Stimulated activated memory B cell treated with anti-CD40 and anti-IgM and Interleukin-4, amounts not matched to agents 10 μg/mL and 1 μg/mL and 100 μg/mL, for 72 hours (primary cell): ENCODE results near the gene ZNF598.

Source experiments
- ATAC-seq: fragments of 150-1000 bp; cut with Tn5 transposase; 2 replicates; pipeline ENCODE4 v1.10.0; 2021
- H3K27ac Mint-ChIP-seq: one replicate; pipeline ENCODE4 v1.8.0; 2022; ENCODE audit warnings: mild to moderate bottlenecking, mixed read lengths
- H3K27me3 Mint-ChIP-seq: one replicate; pipeline ENCODE4 v1.8.0; 2022; ENCODE audit warnings: mixed read lengths
- H3K36me3 Mint-ChIP-seq: one replicate; pipeline ENCODE4 v1.8.0; 2022; ENCODE audit warnings: mixed read lengths
- H3K4me1 Mint-ChIP-seq: one replicate; pipeline ENCODE4 v1.8.0; 2022; ENCODE audit warnings: mixed read lengths
- H3K4me3 Mint-ChIP-seq: one replicate; pipeline ENCODE4 v1.8.0; 2022; ENCODE audit warnings: mild to moderate bottlenecking, moderate library complexity, mixed read lengths
- H3K9me3 Mint-ChIP-seq: one replicate; pipeline ENCODE4 v1.8.0; 2022; ENCODE audit warnings: mixed read lengths

The ZNF598 gene

DNA sequence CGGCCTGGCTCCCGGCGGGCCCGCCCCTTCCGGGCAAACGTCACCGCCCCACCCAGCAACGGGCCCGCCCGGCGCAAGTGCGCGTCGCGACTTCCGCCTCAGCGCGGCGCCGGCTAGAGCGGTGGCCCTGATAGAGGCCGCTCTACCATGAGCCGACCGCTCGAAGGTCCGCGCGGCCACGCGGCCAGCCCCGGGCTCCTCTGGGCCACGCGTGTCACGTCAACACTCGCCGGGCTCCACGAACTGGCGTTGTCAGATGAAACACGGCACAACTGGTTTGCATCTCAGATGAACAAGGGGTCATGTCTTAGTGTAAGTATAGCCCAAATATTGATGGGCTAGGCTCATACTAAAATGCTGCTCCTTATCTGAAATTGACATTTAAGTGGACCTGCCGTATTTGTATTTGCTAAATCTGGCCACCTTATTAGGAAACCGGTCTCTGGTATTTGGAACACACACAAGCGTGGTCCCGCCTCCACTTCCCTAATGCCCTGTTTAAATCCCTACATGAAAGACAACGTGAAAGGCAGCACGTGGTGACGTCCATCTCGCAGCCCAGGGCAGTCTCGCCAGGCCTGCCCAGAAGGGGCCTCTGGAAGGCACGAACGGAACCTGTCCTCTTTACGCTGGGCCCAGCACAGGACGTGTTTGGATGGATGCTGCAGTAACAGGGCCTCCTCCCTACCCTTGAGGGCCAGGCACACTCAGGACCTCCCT is at the start of gene ZNF598:
Gene ZNF598, minus strand, starts transcription at position 31 of the 720 bp plus-strand sequence.
- Mint-ChIP-seq H3K9me3 (no peaks in the 10 kb centered on the region), H3K36me3 (peaks cover 32% of the 10 kb centered on the region), H3K4me1 (peaks cover 48% of the 10 kb centered on the region), H3K27me3 (no peaks in the 10 kb centered on the region), H3K27ac (peak within 1 kb of the TSS; percentile 93), H3K4me3 (peak within 1 kb of the TSS; percentile 90)
- peak; percentile 98 for ATAC-seq

DNA sequence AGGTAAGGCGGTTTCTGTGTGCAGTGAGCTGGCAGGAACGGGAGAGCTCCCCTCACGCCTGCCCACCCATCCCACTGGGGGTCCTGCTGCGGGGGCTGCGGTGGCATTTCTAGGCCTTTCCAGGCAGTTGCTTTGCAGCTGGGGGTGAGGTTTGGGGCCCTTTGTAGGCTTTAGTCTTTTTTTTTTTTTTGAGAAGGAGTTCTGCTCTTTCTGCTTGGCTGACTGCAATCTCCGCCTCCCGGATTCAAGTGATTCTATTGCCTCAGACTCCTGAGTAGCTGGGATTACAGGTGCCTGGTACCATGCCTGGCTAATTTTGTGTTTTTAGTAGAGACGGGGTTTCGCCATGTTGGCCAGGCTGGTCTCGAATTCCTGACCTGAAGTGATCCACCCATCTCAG is 49.3 kb upstream of the ZNF598 start:
- no peak overlapping the region for H3K27ac Mint-ChIP-seq
- peaks cover 46% of the 10 kb centered on the region for H3K36me3 Mint-ChIP-seq
- H3K27me3 Mint-ChIP-seq: no peaks in the 10 kb centered on the region
- H3K4me3 Mint-ChIP-seq: no peak overlapping the region
- no peaks in the 10 kb centered on the region for H3K4me1 Mint-ChIP-seq
- H3K9me3 Mint-ChIP-seq: no peaks in the 10 kb centered on the region
- ATAC-seq: no peak

DNA sequence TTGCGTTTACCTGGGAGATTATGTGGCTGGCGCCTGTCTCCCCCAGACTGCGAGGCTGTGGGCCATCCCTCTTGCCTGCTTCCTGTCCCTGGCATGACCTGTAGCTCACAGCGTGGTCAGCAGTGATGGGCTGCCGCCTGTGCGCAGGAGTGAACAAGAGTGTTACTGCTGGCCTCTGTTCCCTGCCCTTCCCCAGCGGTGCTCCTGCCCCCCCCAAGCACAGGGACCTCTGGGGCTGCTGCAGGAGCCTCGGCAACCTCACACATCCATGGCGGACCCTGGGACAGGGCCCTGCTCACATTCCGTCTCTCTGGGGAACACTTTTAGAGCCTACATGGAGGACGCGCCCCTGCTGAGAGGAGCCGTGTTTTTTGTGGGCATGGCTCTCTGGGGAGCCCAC is 48.8 kb upstream of the ZNF598 start:
- no peaks in the 10 kb centered on the region for H3K27me3 Mint-ChIP-seq
- no peak overlapping the region for H3K4me3 Mint-ChIP-seq
- H3K27ac Mint-ChIP-seq: no peak overlapping the region
- peaks cover 46% of the 10 kb centered on the region for H3K36me3 Mint-ChIP-seq
- H3K9me3 Mint-ChIP-seq: no peaks in the 10 kb centered on the region
- no peaks in the 10 kb centered on the region for H3K4me1 Mint-ChIP-seq
- ATAC-seq: no peak

DNA sequence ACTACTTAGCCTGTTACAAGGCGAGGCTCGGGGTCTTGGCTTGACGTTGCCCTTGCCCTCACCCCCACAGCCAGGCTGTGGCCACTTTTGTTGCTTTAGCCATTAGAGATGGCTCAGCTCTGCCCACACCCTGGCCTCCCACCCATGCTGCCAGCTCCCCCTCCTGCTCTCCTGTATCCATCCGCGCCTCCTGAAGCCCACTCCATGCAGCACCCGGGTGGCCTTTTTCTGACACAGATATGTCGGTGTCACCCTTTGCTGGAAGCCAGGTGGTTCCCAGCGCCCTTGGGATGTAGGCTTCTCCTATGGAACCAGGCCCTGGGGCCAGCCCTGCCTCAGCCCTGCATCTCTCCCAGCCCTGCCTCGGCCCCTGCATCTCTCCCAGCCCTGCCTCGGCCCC is 47.8 kb upstream of the ZNF598 start:
- peaks cover 47% of the 10 kb centered on the region for H3K36me3 Mint-ChIP-seq
- no peaks in the 10 kb centered on the region for H3K27me3 Mint-ChIP-seq
- no peaks in the 10 kb centered on the region for H3K9me3 Mint-ChIP-seq
- no peak overlapping the region for H3K4me3 Mint-ChIP-seq
- no peaks in the 10 kb centered on the region for H3K4me1 Mint-ChIP-seq
- no peak for ATAC-seq
- H3K27ac Mint-ChIP-seq: no peak overlapping the region

DNA sequence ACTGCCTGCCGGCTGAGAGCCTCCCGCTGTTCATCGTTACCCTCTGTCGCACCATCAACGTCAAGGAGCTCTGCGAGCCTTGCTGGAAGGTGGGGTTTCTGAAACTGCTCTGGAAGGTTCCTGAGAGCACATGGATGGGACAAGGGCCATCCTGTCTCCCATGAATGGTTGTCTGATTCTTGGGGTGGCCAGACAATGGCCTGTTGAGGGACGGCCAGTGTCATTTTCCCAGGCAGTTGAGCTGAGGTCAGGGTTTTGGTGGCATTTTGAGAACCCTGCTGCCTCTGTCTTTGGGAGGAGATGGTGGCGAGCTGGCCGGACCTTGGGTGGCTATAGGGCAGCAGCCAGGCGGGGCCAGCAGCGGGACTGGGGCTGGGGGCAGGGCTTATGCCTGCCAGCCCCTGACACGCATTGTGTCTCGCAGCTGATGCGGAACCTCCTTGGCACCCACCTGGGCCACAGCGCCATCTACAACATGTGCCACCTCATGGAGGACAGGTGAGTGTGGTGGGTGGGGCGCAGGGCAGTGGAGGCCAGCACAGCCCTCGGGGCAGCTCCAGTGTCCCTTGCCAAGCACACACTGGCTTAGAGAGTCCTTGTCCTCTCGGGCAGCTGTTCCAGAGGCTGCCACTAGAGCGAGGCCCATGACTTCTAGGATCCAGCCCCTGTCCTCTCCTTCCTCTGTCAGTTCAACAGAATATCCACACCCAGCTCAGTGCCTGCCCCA is 47.2 kb upstream of the ZNF598 start:
- no peaks in the 10 kb centered on the region for H3K27me3 Mint-ChIP-seq
- H3K4me1 Mint-ChIP-seq: no peaks in the 10 kb centered on the region
- no peak overlapping the region for H3K27ac Mint-ChIP-seq
- no peaks in the 10 kb centered on the region for H3K9me3 Mint-ChIP-seq
- no peak overlapping the region for H3K4me3 Mint-ChIP-seq
- no peak for ATAC-seq
- peaks cover 53% of the 10 kb centered on the region for H3K36me3 Mint-ChIP-seq

DNA sequence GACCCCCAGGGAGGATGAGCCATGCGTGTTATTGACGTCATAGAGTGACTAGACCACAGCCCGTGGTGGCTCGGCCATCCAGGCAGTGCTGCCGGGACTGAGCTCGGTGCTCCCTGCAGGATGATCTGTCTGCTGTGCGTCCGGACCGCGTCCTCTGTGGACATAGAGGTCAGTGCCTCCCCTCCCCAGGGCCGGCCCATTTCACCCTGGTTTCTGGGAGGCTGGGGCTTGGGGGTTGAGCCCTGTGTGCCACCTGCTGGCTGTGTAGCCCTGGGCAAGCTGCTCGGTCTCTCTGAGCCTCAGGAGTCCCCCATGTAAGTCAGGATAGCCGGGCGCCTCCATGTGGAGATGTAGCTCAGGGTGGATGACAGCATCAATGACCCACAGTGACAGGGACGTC is 46.5 kb upstream of the ZNF598 start:
- no peaks in the 10 kb centered on the region for H3K27me3 Mint-ChIP-seq
- H3K4me3 Mint-ChIP-seq: no peak overlapping the region
- no peaks in the 10 kb centered on the region for H3K4me1 Mint-ChIP-seq
- ATAC-seq: no peak
- peaks cover 56% of the 10 kb centered on the region for H3K36me3 Mint-ChIP-seq
- no peaks in the 10 kb centered on the region for H3K9me3 Mint-ChIP-seq
- H3K27ac Mint-ChIP-seq: no peak overlapping the region

DNA sequence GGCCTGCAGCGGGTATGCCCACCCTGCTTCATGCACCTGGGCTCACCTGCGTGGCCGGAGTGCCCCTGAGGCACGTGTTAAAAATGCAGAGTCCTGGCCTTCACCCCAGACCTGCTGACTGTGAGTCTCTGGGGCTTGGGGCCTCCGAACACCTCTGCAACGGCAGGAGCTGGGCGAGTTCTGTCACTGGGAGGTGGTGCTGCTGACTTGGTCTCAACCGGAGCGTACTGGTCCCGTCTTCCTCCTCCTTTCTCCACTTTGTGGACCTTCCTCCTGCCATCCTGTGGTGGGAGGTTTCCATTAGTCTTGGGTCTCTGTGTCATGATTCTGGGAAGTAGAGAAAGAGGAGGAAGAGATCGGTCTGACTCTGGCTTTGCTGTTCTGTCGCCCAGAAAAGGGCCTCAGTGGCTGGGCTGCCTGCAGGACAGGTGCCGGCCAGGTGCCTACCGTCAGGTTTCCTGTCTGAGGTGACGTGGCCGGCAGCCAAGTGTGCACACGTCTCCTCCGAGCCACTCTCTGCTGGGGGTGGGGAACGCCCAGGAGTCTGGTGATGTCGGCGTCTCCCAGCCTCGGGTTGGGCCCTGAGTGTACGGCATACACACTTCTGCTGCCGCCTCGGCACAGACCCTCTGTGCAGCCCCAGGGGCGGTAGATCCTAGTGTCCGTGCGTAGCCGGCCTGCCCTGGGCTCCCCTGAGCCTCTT is 45.1 kb upstream of the ZNF598 start:
- Mint-ChIP-seq H3K27me3 (no peaks in the 10 kb centered on the region), H3K36me3 (peaks cover 45% of the 10 kb centered on the region), H3K4me1 (no peaks in the 10 kb centered on the region), H3K9me3 (no peaks in the 10 kb centered on the region), H3K27ac (no peak overlapping the region), H3K4me3 (no peak overlapping the region)
- no peak for ATAC-seq

DNA sequence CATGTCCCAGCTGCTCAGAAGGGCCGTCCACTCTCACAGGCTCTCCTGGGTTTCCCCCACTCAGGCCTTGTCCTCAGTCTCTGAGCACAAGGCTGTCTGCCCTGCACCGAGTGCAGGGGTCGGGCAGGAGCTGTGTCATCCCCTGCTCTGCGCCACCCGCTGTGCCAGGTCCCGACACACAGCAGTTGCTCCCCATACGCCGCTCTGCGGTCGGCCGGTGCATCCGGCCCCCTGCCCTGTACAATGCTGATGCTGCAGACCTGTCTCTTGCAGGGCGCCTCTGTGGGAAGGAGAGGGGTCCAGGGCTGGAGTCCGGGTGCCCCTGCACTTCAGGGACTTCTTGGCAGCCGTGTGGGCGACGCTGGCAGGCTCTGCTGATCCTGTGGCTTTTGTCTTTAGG is 44.3 kb upstream of the ZNF598 start:
- Mint-ChIP-seq H3K9me3 (no peaks in the 10 kb centered on the region), H3K4me1 (peaks cover 4% of the 10 kb centered on the region), H3K36me3 (peaks cover 45% of the 10 kb centered on the region), H3K4me3 (no peak overlapping the region), H3K27ac (no peak overlapping the region), H3K27me3 (no peaks in the 10 kb centered on the region)
- no peak for ATAC-seq

DNA sequence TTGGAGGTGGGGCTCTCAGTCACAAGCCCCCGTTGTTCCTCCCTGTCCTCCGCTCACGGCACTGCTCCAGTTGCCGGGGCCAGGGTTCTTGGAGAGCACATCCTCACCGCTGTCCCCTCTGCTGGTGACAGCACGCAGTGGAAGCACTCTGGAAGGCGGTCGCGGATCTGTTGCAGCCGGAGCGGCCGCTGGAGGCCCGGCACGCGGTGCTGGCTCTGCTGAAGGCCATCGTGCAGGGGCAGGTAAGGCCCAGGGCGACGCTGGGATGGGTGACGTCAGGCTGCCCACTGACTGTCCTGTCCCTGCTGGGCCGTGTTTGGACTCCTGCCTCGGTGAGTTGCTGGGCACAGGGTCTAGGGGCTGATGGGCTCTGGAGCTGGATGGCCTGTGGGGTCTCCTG is 43.6 kb upstream of the ZNF598 start:
- H3K4me1 Mint-ChIP-seq: peaks cover 11% of the 10 kb centered on the region
- H3K27ac Mint-ChIP-seq: no peak overlapping the region
- H3K36me3 Mint-ChIP-seq: peaks cover 39% of the 10 kb centered on the region
- no peaks in the 10 kb centered on the region for H3K27me3 Mint-ChIP-seq
- H3K4me3 Mint-ChIP-seq: no peak overlapping the region
- H3K9me3 Mint-ChIP-seq: no peaks in the 10 kb centered on the region
- ATAC-seq: no peak

DNA sequence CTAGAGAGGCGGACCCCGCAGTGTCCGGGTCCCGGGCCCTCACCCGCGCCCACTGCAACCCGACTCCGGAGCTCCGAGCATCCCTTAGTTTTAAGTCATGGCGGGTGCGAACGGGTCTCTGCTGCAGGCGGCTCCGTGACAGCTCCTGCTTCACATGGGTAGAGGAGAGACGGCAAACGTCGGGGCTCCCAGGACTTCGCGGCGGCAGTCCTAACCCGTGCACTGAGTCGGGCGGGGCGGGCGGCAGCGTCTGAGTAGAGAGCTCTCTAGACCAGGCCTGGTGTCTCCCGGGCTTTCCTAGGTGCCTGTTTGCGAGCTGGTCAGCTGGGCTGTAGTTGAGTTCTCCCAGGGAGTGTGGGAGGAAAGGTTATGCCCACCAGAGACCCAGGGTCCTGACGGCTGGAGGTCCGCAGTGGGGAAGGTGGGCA is 38.5 kb upstream of the ZNF598 start:
- ATAC-seq: peak; percentile 1
- Mint-ChIP-seq H3K4me3 (peak overlapping the region; percentile 89), H3K4me1 (peaks cover 37% of the 10 kb centered on the region), H3K9me3 (no peaks in the 10 kb centered on the region), H3K27ac (peak overlapping the region; percentile 75), H3K27me3 (no peaks in the 10 kb centered on the region), H3K36me3 (peaks cover 18% of the 10 kb centered on the region)

DNA sequence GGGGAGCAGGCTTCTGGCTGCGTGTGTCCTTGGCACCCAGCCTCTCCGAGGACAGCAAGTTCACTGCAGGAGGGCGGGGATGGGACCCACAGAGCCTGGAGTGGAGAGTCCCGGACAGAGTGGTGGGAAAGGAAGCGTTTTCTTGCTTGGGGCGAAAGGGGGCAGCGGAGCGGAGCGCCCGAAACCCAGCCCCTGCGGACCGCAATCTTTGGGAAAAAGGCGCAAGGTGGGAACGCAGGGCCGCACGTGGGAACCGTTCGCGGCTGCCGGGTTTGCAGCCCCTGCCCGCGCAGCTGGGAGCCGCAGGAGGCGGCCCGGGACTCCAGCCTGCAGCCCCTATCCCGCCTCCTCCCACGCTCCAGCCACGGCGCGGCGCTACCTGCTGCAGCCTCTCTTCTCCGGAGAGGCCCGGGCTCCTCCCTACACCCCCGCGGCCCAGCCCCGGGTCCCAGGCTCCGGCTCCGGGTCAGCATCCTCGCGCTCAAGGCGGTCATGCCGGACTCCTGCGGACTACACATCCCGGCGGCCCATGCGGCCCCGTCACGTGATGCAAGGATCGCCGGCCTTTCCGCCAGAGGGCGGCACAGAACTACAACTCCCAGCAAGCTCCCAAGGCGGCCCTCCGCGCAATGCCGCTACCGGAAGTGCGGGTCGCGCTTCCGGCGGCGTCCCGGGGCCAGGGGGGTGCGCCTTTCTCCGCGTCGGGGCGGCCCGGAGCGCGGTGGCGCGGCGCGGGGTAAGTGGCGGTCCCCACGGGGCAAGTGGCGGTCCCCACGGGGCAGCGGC is 37.9 kb upstream of the ZNF598 start, which contains the start of the genes NTHL1 and TSC2:
Gene NTHL1, minus strand, starts transcription at position 505 of the 786 bp plus-strand sequence. Its CDS starts 11 bp downstream, at position 494.
Gene TSC2, plus strand, starts transcription at position 656 of the 786 bp plus-strand sequence. CDS start 631 bp downstream, outside the sequence.
- peak within 1 kb of the TSS; percentile 75 for H3K27ac Mint-ChIP-seq
- H3K36me3 Mint-ChIP-seq: peaks cover 18% of the 10 kb centered on the region
- peak; percentile 99 for ATAC-seq
- H3K4me1 Mint-ChIP-seq: peaks cover 40% of the 10 kb centered on the region
- H3K9me3 Mint-ChIP-seq: no peaks in the 10 kb centered on the region
- peak within 1 kb of the TSS; percentile 89 for H3K4me3 Mint-ChIP-seq
- H3K27me3 Mint-ChIP-seq: no peaks in the 10 kb centered on the region

DNA sequence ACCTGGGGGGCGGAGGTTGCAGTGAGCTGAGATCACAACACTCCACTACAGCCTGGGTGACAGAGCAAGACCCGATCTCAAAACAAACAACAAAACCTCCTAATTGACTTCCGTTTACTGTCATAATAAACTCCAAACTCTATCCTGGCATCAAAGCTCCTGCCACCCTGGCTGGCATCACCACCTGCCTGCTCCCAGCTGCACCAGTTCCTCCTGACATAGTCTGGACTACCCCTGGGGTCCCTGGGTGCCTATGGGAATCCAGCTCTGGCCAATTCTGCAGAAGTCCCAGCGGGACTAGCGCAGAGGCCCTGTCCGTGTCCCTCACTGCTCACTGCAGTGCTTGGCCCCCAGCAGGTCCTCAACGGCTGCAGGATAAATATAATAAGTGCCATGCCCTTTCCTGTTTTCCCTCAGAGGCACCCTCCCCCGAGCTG is 37.3 kb upstream of the ZNF598 start:
- H3K36me3 Mint-ChIP-seq: peaks cover 12% of the 10 kb centered on the region
- H3K4me3 Mint-ChIP-seq: peak overlapping the region; percentile 89
- H3K27ac Mint-ChIP-seq: peak overlapping the region; percentile 75
- H3K4me1 Mint-ChIP-seq: peaks cover 40% of the 10 kb centered on the region
- no peak for ATAC-seq
- no peaks in the 10 kb centered on the region for H3K27me3 Mint-ChIP-seq
- H3K9me3 Mint-ChIP-seq: no peaks in the 10 kb centered on the region

DNA sequence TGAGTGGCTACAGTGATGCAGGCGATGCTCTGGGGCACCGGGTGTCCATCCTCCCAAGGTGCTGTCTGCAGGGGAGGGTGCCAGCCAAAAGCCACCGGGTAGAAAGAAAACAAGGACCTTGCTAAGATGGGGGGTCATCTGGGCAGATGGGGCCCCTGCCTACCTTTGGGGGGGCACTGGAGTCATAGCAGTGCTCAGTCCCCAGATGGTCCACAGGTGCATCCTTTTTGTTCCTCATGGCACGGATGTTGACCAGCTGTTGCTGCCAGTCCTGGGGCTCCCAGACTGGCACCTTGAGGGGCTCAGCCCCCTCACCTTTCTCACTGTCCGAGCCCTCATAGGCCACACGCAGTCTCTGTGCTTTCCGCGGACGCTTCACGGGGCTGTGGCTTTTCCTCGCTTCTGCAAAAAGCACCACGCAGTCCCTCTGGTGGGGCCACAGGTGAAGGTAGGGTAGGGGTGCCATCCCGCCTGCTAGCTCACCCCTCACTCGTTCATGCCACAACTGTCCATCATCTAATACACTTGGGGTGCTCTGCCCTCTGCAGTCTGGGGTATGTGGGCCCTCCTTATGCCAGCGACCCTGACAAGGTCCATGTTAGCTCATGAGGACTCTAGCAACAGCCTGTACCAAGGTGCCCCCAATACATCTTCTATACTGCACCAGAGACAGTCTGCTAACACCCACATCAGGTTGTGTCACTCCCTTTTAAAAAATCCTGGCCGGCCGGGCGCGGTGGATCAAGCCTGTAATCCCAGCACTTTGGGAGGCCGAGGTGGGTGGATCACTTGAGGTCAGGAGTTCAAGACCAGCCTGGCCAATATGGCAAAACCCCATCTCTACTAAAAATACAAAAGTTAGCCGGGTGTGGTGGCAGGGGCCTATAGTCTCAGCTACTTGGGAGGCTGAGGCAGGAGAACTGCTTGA is 36.6 kb upstream of the ZNF598 start:
- H3K9me3 Mint-ChIP-seq: no peaks in the 10 kb centered on the region
- H3K36me3 Mint-ChIP-seq: peaks cover 8% of the 10 kb centered on the region
- no peak for ATAC-seq
- no peaks in the 10 kb centered on the region for H3K27me3 Mint-ChIP-seq
- H3K4me3 Mint-ChIP-seq: peak overlapping the region; percentile 89
- H3K4me1 Mint-ChIP-seq: peaks cover 40% of the 10 kb centered on the region
- H3K27ac Mint-ChIP-seq: no peak overlapping the region

DNA sequence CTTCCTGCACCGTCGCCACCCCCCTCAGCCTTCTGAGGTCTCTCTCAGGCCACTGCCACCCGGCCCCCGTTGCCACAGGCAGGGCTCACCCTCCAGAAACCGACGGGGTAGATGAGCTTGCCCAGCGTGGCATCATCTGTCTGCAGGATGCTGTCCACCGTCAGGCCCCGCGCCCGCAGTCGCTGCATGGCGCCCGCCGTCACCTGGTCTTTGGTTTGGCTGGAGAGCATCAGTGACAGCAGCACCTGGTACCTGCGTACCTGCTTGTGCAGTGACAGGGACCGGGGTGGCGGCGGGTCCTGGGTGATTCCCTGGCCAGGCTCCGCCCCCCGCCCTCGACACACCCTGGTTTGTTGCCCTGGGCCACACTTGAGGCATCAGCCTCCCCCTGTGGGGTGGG is 34.9 kb upstream of the ZNF598 start:
- H3K27ac Mint-ChIP-seq: no peak overlapping the region
- ATAC-seq: no peak
- H3K4me1 Mint-ChIP-seq: peaks cover 40% of the 10 kb centered on the region
- peaks cover 4% of the 10 kb centered on the region for H3K27me3 Mint-ChIP-seq
- H3K4me3 Mint-ChIP-seq: no peak overlapping the region
- peaks cover 8% of the 10 kb centered on the region for H3K36me3 Mint-ChIP-seq
- H3K9me3 Mint-ChIP-seq: no peaks in the 10 kb centered on the region
